ENCODE results near the gene ZKSCAN7.

Gene ZKSCAN7

DNA sequence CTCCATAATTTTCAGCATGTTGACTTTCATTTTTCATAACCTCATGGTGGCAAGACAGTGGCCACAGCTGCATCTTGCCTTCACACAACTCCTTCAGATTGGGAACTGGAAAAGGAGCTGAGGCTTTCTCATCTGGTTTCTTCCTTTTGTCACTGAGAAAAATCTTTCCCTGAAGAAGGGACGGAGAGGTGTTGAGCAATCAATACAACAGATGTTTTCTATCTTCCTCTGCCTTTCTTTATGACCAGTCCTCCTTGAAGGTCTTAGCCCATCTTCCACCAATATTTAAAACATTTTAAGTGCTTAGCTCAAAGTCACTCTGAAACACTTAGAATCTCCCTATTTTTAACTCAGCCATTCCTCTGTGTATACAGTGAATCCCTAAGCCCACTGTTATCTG is 41.6 kb downstream of the ZKSCAN7 start:
- H3K4me3 ChIP-seq (ENCODE audit: low read depth, low read length) = no peak overlapping the region
- TF ChIP-seq, protein P1, sequence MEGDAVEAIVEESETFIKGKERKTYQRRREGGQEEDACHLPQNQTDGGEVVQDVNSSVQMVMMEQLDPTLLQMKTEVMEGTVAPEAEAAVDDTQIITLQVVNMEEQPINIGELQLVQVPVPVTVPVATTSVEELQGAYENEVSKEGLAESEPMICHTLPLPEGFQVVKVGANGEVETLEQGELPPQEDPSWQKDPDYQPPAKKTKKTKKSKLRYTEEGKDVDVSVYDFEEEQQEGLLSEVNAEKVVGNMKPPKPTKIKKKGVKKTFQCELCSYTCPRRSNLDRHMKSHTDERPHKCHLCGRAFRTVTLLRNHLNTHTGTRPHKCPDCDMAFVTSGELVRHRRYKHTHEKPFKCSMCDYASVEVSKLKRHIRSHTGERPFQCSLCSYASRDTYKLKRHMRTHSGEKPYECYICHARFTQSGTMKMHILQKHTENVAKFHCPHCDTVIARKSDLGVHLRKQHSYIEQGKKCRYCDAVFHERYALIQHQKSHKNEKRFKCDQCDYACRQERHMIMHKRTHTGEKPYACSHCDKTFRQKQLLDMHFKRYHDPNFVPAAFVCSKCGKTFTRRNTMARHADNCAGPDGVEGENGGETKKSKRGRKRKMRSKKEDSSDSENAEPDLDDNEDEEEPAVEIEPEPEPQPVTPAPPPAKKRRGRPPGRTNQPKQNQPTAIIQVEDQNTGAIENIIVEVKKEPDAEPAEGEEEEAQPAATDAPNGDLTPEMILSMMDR (IDR thresholded peaks at IDR 0.05; ENCODE audit: control insufficient read depth, extremely low read depth, insufficient read depth) = no peak
- DNase-seq (ENCODE audit: low read depth) = no peak

DNA sequence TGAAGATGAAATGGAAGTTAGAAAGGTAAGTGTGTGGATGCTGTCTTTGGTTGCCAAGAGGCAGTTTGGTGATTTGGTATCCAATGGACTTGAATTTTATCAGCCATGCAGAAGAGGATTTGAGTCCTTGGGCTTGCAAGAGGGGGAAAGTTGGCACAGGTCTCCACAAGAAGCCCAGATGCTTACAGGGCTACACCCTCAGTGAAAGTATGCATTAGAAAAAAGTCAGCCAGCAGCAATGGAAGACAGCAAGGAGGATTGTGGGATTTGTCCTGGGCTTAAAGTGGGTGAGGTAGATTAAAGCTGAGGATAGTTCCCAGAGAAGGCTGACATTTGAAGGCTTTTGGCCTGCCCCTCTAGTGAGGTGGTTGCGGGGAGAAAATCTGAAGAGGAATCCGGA is 46.8 kb downstream of the ZKSCAN7 start:
- no peak for DNase-seq (ENCODE audit: low read depth)
- no peak overlapping the region for H3K4me3 ChIP-seq (ENCODE audit: low read depth, low read length)
- TF ChIP-seq, protein P1 (IDR thresholded peaks at IDR 0.05; ENCODE audit: control insufficient read depth, extremely low read depth, insufficient read depth) = no peak

DNA sequence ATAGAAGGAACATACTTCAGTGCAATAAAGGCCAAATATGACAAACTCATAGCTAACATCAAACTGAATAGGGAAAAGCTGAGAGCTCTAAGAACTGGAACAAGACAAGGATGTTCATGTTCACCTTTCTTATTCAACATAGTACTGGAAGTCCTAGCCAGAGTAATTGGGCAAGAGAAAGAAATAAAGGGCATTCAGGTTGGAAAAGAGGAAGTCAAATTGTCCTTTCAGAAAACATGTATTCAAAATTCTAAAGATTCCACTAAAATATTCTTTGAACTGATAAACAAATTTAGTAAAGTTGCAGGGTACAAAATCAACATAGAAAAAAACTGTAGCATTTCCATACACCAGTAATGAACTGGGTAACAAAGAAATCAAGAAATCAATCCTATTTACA is 57.7 kb downstream of the ZKSCAN7 start:
- H3K4me3 ChIP-seq (ENCODE audit: low read depth, low read length) = no peak overlapping the region
- TF ChIP-seq, protein P1 (IDR thresholded peaks at IDR 0.05; ENCODE audit: control insufficient read depth, extremely low read depth, insufficient read depth) = no peak
- no peak for DNase-seq (ENCODE audit: low read depth)
